NCI-H2227 (cell line): ENCODE results near the gene IGF1R.

Source experiments
- DNase-seq: peaks from one replicate; lab custom pipeline; 2025; ENCODE audit not compliant: unreplicated experiment; lab: John Stamatoyannopoulos, UW

The IGF1R gene

GRCh38 chr15:98724048-98724447 lies 75.7 kb downstream of the IGF1R start:
- DNase-seq = no peak

- DNase-seq = no peak
These were observed 76.2 kb downstream of the IGF1R start for GRCh38 chr15:98724494-98724893.

GRCh38 chr15:98725874-98726273 lies 77.5 kb downstream of the IGF1R start:
- no peak for DNase-seq

- DNase-seq = no peak
These were observed 79.0 kb downstream of the IGF1R start for GRCh38 chr15:98727115-98728040.

GRCh38 chr15:98728082-98728810 lies 79.9 kb downstream of the IGF1R start:
- no peak for DNase-seq

- no peak for DNase-seq
These were observed 80.4 kb downstream of the IGF1R start for GRCh38 chr15:98728811-98729160.

GRCh38 chr15:98729446-98730042 lies 81.2 kb downstream of the IGF1R start:
- no peak for DNase-seq

- no peak for DNase-seq
These were observed 82.7 kb downstream of the IGF1R start for GRCh38 chr15:98730860-98731711.

- DNase-seq = no peak
These were observed 83.5 kb downstream of the IGF1R start for GRCh38 chr15:98731712-98732450.

- DNase-seq = no peak
These were observed 84.8 kb downstream of the IGF1R start for GRCh38 chr15:98733098-98733497.

GRCh38 chr15:98734466-98735199 lies 86.3 kb downstream of the IGF1R start:
- DNase-seq = no peak

- DNase-seq = no peak
These were observed 87.0 kb downstream of the IGF1R start for GRCh38 chr15:98735304-98735703.

GRCh38 chr15:98735895-98736617 lies 87.7 kb downstream of the IGF1R start:
- no peak for DNase-seq

GRCh38 chr15:98737159-98737558 lies 88.8 kb downstream of the IGF1R start:
- no peak for DNase-seq

GRCh38 chr15:98737721-98738120 lies 89.4 kb downstream of the IGF1R start:
- DNase-seq = no peak

- DNase-seq = no peak
These were observed 90.5 kb downstream of the IGF1R start for GRCh38 chr15:98738689-98739401.

- DNase-seq = no peak
These were observed 92.0 kb downstream of the IGF1R start for GRCh38 chr15:98740295-98740694.

GRCh38 chr15:98740963-98741362 lies 92.6 kb downstream of the IGF1R start:
- no peak for DNase-seq
